HepG2 (cell line): ENCODE data around the gene TUBB. TPM values are rescaled to one million over a fixed set of nuclear protein-coding genes. Genes with fewer than 3 reads are reported as not detected.
A peak's percentile ranks its signal among the peaks of the same experiment; 100 is the strongest.

Source experiments
- KLF13 ChIP-seq: sonication (generic); formaldehyde crosslinking; IDR thresholded peaks from 2 replicates; pipeline ENCODE4 v1.4.0; 2020; ENCODE audit warnings: mild to moderate bottlenecking, missing genetic modification reagents
- KLF15 ChIP-seq: sonication (generic); formaldehyde crosslinking; IDR thresholded peaks from 2 replicates; pipeline ENCODE4 v1.8.1; 2023; ENCODE audit warnings: borderline replicate concordance, mild to moderate bottlenecking, inconsistent platforms, missing genetic modification reagents, mixed read lengths
- MAF1 ChIP-seq: sonication (generic); formaldehyde crosslinking; IDR thresholded peaks from 2 replicates; pipeline ENCODE4 v1.5.0; 2020; ENCODE audit warnings: missing genetic modification reagents, borderline replicate concordance
- NFKB2 ChIP-seq: sonication (generic); formaldehyde crosslinking; IDR thresholded peaks from 2 replicates; pipeline ENCODE4 v1.4.0; 2020; ENCODE audit warnings: missing genetic modification reagents, borderline replicate concordance
- SNRNP70 ChIP-seq: fragments of 200-400 bp; formaldehyde crosslinking; IDR thresholded peaks from 2 replicates; pipeline ENCODE4 v1.6.1; 2017; ENCODE audit warnings: mild to moderate bottlenecking, low read depth, low read length, moderate library complexity
- SRSF1 ChIP-seq: fragments of 200-400 bp; formaldehyde crosslinking; optimal IDR thresholded peaks from 2 replicates; pipeline ENCODE3; 2017; ENCODE audit warnings: mild to moderate bottlenecking, low read depth, low read length, moderate library complexity
- ZNF251 ChIP-seq: sonication (generic); formaldehyde crosslinking; IDR thresholded peaks from 2 replicates; pipeline ENCODE4 v1.9.0; 2021; ENCODE audit warnings: mild to moderate bottlenecking, missing genetic modification reagents
- ZNF780A ChIP-seq: sonication (generic); formaldehyde crosslinking; IDR thresholded peaks from 2 replicates; pipeline ENCODE4 v1.8.0; 2022; ENCODE audit warnings: mild to moderate bottlenecking, missing genetic modification reagents, moderate library complexity
- polyA plus RNA-seq, 8 experiments: library from polyadenylated mRNA; depleted of rRNA in 3 of 8; stranded (reverse) in 7 of 8; unstranded in 1 of 8; fragments of >200 nt; fragmentation: Illumina TruSeq in 4 of 8; extraction: Trizol in 4 of 8; gene quantifications; 2 replicates each; pipeline versions ENCODE4 v1.2.1 to v1.2.3, GENCODE V29; 2011 to 2016; ENCODE audit warnings: low read depth in 4 of 8, missing spikeins in 1 of 8, mixed read lengths in 1 of 8; ENCODE audit not compliant: insufficient read depth in 1 of 8
- total RNA-seq, 5 experiments: library from RNA; depleted of rRNA; stranded (reverse); fragments of >200 nt; fragmentation: Illumina TruSeq; extraction: Trizol; gene quantifications; 2 replicates each; pipeline ENCODE4 v1.2.3, GENCODE V29; 2016; ENCODE audit warnings: low read depth in 1 of 5
- TF ChIP-seq, protein P1 (sequence below): sonication (generic); formaldehyde crosslinking; IDR thresholded peaks from 2 replicates; pipeline ENCODE4 v1.4.0; 2020; ENCODE audit warnings: missing genetic modification reagents; ENCODE audit errors: not compliant biosample characterization
- TF ChIP-seq, protein P2 (sequence below): sonication (generic); formaldehyde crosslinking; IDR thresholded peaks from 2 replicates; pipeline ENCODE4 v1.5.1; 2020; ENCODE audit warnings: mild to moderate bottlenecking, missing genetic modification reagents, borderline replicate concordance
- TF ChIP-seq, protein P3 (sequence below): sonication (generic); formaldehyde crosslinking; IDR thresholded peaks from 2 replicates; pipeline ENCODE4 v1.5.1; 2020; ENCODE audit warnings: missing genetic modification reagents, mild to moderate bottlenecking, borderline replicate concordance
- TF ChIP-seq, protein P4 (sequence below): IDR thresholded peaks from 2 replicates; pipeline ENCODE4 v1.6.1; 2016; ENCODE audit warnings: missing compliant biosample characterization, missing genetic modification reagents, borderline replicate concordance
- TF ChIP-seq, protein P5 (sequence below): sonication (generic); formaldehyde crosslinking; IDR thresholded peaks from 2 replicates; pipeline ENCODE4 v1.4.0; 2020; ENCODE audit warnings: mild to moderate bottlenecking, low read depth, missing genetic modification reagents
- TF ChIP-seq, protein P6 (sequence below): sonication (generic); formaldehyde crosslinking; IDR thresholded peaks from 2 replicates; pipeline ENCODE4 v1.5.0; 2020; ENCODE audit warnings: missing genetic modification reagents
- TF ChIP-seq, protein P7 (sequence below): IDR thresholded peaks from 2 replicates; pipeline ENCODE4 v1.6.1; 2016; ENCODE audit warnings: control low read depth

TUBB gene
- total and polyA plus RNA-seq, 2 of the 13 experiments (the other 11 are each of a cell fraction or from before 2014, with no cell fraction given): 911 to 1,163 TPM

DNA sequence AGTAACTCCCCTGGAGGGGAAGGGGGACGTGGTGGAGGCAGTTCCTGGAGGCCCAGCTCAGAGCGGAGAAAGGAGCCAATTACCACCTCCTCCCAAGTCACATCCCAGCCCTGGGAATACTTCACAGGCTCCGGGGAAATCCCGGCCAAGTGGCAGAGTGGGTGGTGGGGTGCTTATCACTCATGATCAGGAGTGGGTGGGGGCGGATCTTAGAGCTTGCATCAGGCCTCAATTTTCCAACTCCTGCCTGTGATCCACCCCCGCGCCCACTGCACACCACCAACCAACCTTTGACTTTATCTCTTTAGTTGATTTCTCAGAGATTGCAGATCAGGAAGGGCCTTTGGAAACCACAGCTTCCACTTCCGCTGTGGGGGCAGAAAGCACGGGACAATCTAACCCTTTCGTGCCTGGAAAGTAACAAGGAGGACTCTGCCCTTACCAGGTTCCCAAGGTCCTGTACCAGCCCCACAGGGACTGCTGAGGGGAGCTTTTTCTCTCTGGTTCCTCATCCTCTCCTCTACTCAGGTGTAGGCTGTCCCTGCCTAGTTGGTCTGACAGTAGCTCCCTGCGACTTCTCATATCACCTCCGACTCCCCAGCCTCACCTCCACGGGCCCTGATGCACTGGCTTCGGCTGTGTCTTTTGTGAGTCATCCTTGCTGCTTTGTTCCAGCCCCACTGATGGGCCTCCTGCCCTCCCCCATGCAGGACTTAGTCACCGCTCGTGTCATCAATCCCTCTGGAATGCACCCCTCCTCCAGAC lies 49.1 kb downstream of the TUBB start (continued):
- TF ChIP-seq, protein P1, sequence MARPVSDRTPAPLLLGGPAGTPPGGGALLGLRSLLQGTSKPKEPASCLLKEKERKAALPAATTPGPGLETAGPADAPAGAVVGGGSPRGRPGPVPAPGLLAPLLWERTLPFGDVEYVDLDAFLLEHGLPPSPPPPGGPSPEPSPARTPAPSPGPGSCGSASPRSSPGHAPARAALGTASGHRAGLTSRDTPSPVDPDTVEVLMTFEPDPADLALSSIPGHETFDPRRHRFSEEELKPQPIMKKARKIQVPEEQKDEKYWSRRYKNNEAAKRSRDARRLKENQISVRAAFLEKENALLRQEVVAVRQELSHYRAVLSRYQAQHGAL (CRISPR knock-in tag): no peak
- TF ChIP-seq, protein P2, sequence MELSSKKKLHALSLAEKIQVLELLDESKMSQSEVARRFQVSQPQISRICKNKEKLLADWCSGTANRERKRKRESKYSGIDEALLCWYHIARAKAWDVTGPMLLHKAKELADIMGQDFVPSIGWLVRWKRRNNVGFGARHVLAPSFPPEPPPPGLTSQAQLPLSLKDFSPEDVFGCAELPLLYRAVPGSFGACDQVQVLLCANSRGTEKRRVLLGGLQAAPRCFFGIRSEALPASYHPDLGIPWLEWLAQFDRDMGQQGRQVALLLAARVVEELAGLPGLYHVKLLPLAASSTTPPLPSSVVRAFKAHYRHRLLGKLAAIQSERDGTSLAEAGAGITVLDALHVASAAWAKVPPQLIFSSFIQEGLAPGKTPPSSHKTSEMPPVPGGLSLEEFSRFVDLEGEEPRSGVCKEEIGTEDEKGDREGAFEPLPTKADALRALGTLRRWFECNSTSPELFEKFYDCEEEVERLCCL: no peak
- TF ChIP-seq MAF1 (CRISPR knock-in tag) (no peak), NFKB2 (no peak; the same call in 1 of the 2 replicates), SNRNP70 (no peak), KLF15 (CRISPR knock-in tag) (no peak; the same call in 1 of the 2 replicates), ZNF780A (CRISPR knock-in tag) (no peak; the same call in 1 of the 2 replicates), KLF13 (CRISPR knock-in tag) (no peak), SRSF1 (peak; percentile 61), ZNF251 (CRISPR knock-in tag) (no peak)
- TF ChIP-seq, protein P3, sequence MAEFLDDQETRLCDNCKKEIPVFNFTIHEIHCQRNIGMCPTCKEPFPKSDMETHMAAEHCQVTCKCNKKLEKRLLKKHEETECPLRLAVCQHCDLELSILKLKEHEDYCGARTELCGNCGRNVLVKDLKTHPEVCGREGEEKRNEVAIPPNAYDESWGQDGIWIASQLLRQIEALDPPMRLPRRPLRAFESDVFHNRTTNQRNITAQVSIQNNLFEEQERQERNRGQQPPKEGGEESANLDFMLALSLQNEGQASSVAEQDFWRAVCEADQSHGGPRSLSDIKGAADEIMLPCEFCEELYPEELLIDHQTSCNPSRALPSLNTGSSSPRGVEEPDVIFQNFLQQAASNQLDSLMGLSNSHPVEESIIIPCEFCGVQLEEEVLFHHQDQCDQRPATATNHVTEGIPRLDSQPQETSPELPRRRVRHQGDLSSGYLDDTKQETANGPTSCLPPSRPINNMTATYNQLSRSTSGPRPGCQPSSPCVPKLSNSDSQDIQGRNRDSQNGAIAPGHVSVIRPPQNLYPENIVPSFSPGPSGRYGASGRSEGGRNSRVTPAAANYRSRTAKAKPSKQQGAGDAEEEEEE (CRISPR knock-in tag): no peak; the same call in none of the 2 replicates
- TF ChIP-seq, protein P4, sequence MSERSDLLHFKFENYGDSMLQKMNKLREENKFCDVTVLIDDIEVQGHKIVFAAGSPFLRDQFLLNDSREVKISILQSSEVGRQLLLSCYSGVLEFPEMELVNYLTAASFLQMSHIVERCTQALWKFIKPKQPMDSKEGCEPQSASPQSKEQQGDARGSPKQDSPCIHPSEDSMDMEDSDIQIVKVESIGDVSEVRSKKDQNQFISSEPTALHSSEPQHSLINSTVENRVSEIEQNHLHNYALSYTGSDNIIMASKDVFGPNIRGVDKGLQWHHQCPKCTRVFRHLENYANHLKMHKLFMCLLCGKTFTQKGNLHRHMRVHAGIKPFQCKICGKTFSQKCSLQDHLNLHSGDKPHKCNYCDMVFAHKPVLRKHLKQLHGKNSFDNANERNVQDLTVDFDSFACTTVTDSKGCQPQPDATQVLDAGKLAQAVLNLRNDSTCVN: peak; percentile 61; the same call in 1 of the 2 replicates
- TF ChIP-seq, protein P5, sequence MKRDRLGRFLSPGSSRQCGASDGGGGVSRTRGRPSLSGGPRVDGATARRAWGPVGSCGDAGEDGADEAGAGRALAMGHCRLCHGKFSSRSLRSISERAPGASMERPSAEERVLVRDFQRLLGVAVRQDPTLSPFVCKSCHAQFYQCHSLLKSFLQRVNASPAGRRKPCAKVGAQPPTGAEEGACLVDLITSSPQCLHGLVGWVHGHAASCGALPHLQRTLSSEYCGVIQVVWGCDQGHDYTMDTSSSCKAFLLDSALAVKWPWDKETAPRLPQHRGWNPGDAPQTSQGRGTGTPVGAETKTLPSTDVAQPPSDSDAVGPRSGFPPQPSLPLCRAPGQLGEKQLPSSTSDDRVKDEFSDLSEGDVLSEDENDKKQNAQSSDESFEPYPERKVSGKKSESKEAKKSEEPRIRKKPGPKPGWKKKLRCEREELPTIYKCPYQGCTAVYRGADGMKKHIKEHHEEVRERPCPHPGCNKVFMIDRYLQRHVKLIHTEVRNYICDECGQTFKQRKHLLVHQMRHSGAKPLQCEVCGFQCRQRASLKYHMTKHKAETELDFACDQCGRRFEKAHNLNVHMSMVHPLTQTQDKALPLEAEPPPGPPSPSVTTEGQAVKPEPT (CRISPR knock-in tag): peak; percentile 85; the same call in 1 of the 2 replicates
- TF ChIP-seq, protein P6, sequence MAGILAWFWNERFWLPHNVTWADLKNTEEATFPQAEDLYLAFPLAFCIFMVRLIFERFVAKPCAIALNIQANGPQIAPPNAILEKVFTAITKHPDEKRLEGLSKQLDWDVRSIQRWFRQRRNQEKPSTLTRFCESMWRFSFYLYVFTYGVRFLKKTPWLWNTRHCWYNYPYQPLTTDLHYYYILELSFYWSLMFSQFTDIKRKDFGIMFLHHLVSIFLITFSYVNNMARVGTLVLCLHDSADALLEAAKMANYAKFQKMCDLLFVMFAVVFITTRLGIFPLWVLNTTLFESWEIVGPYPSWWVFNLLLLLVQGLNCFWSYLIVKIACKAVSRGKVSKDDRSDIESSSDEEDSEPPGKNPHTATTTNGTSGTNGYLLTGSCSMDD (CRISPR knock-in tag): no peak
- TF ChIP-seq, protein P7, sequence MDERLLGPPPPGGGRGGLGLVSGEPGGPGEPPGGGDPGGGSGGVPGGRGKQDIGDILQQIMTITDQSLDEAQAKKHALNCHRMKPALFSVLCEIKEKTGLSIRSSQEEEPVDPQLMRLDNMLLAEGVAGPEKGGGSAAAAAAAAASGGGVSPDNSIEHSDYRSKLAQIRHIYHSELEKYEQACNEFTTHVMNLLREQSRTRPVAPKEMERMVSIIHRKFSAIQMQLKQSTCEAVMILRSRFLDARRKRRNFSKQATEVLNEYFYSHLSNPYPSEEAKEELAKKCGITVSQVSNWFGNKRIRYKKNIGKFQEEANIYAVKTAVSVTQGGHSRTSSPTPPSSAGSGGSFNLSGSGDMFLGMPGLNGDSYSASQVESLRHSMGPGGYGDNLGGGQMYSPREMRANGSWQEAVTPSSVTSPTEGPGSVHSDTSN: no peak
